Karpas-422 (cell line): ENCODE data around the gene CISD3. TPM values are rescaled to one million over a fixed set of nuclear protein-coding genes. Genes with fewer than 3 reads are reported as not detected.

Experiments used
- DNase-seq: peaks from one replicate; pipeline ENCODE4 v3.0.0-alpha.2; 2015
- H2AFZ ChIP-seq: fragments of 200-600 bp; sonication (generic); 2 replicates; pipeline ENCODE4 v1.6.1; 2014; ENCODE audit warnings: antibody characterized with exemption, low read length, mixed read lengths
- H3K27ac ChIP-seq: fragments of 200-600 bp; sonication (generic); 2 replicates; pipeline ENCODE4 v1.5.1; 2014; ENCODE audit warnings: mild to moderate bottlenecking, low read length, moderate library complexity
- H3K27me3 ChIP-seq: fragments of 200-600 bp; sonication (generic); 2 replicates; pipeline ENCODE4 v1.6.1; 2014; ENCODE audit warnings: low read length, mixed read lengths
- H3K36me3 ChIP-seq: fragments of 200-600 bp; sonication (generic); 2 replicates; pipeline ENCODE4 v1.6.1; 2014; ENCODE audit warnings: low read length, mixed read lengths; ENCODE audit not compliant: insufficient read depth
- H3K4me1 ChIP-seq: fragments of 200-600 bp; sonication (generic); 2 replicates; pipeline ENCODE4 v1.6.1; 2014; ENCODE audit warnings: mild to moderate bottlenecking, low read length, mixed read lengths
- H3K4me2 ChIP-seq: fragments of 200-600 bp; sonication (generic); 2 replicates; pipeline ENCODE4 v1.6.1; 2014; ENCODE audit warnings: low read length, low read depth, mild to moderate bottlenecking; ENCODE audit not compliant: poor library complexity, severe bottlenecking
- H3K4me3 ChIP-seq: fragments of 200-600 bp; sonication (generic); 2 replicates; pipeline ENCODE4 v1.5.1; 2014; ENCODE audit warnings: mild to moderate bottlenecking, antibody characterized with exemption, low read length, mixed read lengths
- H3K79me2 ChIP-seq: fragments of 200-600 bp; sonication (generic); 2 replicates; pipeline ENCODE4 v1.6.1; 2014; ENCODE audit warnings: mild to moderate bottlenecking, low read length, mixed read lengths
- H3K9ac ChIP-seq: fragments of 200-600 bp; sonication (generic); 2 replicates; pipeline ENCODE4 v1.6.0; 2014; ENCODE audit warnings: low read length
- H3K9me2 ChIP-seq: fragments of 200-600 bp; sonication (generic), shearing (Covaris generic); replicated peaks from 2 replicates; pipeline ENCODE4 v1.6.0; 2014; ENCODE audit warnings: mild to moderate bottlenecking, low read length, moderate library complexity; ENCODE audit not compliant: insufficient read depth
- H3K9me3 ChIP-seq: fragments of 300-700, 200-600 bp; sonication (generic); 2 replicates; pipeline ENCODE4 v1.6.1; 2014; ENCODE audit warnings: low read length, mixed read lengths
- H4K20me1 ChIP-seq: fragments of 200-600 bp; sonication (generic); 2 replicates; pipeline ENCODE4 v1.6.1; 2014; ENCODE audit warnings: mild to moderate bottlenecking, antibody characterized with exemption, low read length, low read depth; ENCODE audit not compliant: insufficient read depth
- total RNA-seq: library from RNA; depleted of rRNA; stranded (reverse); fragments of >200 nt; shearing (Covaris generic); gene quantifications from 2 replicates; pipeline ENCODE4 v1.2.3, GENCODE V29; 2014; ENCODE audit warnings: low replicate concordance; rRNA removed

The CISD3 gene, protein sequence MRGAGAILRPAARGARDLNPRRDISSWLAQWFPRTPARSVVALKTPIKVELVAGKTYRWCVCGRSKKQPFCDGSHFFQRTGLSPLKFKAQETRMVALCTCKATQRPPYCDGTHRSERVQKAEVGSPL
- total RNA-seq = 6.8 and 15.2 TPM in 2 replicates

DNA sequence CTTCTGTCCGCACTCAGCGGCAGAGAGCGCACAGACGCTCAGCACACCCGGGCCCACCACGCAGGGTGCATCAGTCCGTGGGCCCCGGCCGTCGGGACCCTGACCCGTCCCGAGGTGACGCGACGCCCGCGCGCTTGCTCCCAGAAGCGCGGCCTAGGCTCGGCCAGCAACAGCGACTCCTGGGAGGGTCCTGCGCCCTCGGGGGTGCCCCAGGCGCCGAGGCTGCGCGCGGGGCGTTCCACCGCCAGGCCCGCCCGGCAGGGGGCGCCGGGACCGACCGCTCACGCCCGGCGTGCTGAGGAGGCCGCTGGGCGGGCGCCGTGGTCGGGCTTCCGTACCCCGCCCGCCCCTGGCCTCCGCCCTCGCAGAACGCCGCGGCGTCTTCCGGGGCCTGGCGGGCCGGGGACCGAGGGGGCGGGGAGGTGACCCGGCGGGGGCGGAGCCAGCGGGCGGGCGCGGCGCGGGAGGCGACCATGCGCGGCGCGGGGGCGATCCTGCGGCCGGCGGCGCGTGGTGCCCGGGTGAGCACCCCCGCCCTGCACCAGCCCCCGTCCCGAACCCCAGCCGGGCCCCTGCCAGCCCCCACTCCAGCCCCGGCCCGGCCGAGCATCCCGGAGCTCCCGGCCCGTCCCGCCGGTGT, at the start of gene CISD3:
Gene CISD3 (plus strand): TSS at position 456 of the 640 bp plus-strand sequence. CDS start 18 bp downstream, at position 474.
- peak within 1 kb of the TSS; percentile 69 for H3K27ac ChIP-seq
- DNase-seq = peak; percentile 97
- peak within 1 kb of the TSS; percentile 82 for H3K4me2 ChIP-seq
- 0 out of 2 replicates have a peak, but pooled peaks cover 6% of the 10 kb centered on the region for H4K20me1 ChIP-seq
- H3K4me1 ChIP-seq = peaks cover 36% of the 10 kb centered on the region
- peak within 1 kb of the TSS; percentile 62; the same call in 1 of the 2 replicates for H2AFZ ChIP-seq
- peak within 1 kb of the TSS; percentile 85 for H3K9ac ChIP-seq
- H3K9me2 ChIP-seq = no peaks in the 10 kb centered on the region
- no peaks in the 10 kb centered on the region for H3K36me3 ChIP-seq
- H3K9me3 ChIP-seq = no peaks in the 10 kb centered on the region
- H3K27me3 ChIP-seq = no peaks in the 10 kb centered on the region
- H3K4me3 ChIP-seq = peak within 1 kb of the TSS; percentile 86
- peaks cover 15% of the 10 kb centered on the region for H3K79me2 ChIP-seq

DNA sequence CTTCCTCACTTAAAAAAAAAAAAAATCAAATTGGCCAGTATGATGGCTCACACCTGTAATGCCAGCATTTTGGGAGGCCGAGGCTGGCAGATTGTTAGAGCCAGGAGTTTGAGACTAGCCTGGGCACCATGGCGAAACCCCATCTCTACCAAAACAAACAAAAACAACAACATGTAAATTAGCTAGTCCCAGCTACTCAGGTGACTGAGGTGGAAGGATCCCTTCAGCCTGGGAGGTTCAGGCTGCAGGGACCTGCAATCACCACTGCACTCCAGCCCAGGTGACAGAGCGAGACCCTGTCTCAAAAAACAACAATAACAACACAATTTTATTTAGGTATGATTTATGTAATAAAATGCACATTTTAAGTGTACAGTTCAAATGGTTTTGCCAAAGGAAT, 49.0 kb upstream of the CISD3 start:
- no peaks in the 10 kb centered on the region for H3K36me3 ChIP-seq
- H3K4me1 ChIP-seq = peaks cover 5% of the 10 kb centered on the region
- H3K9me2 ChIP-seq = no peaks in the 10 kb centered on the region
- H3K27me3 ChIP-seq = no peaks in the 10 kb centered on the region
- no peaks in the 10 kb centered on the region for H4K20me1 ChIP-seq
- no peaks in the 10 kb centered on the region for H3K9me3 ChIP-seq
- no peaks in the 10 kb centered on the region for H3K79me2 ChIP-seq
- peak; percentile 33 for DNase-seq
- no peak overlapping the region for H3K4me3 ChIP-seq
- H3K9ac ChIP-seq = no peak overlapping the region
- no peak overlapping the region for H3K27ac ChIP-seq
- H2AFZ ChIP-seq = no peak overlapping the region
- no peak overlapping the region for H3K4me2 ChIP-seq

DNA sequence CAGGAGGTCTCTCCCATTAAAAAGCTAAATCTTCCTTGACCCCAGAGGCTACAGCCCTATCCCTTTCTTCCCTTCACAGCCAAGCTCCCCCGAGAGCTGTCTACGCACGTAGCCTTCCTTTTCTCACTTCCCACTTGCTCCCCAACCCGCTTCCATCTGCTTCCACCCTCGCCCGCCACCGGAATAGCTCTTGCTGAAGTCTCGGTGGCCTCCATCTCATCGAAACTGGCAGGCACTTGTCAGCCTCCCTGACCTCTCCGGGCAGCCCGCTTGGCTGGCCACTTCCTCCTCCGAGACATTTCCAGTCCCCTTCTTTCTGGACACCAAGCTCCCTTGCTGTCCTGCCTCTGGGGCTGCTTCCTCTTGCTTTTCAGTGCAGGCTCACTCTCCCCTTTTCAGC, 44.6 kb upstream of the CISD3 start:
- Histone ChIP-seq H3K4me2 (no peak overlapping the region), H4K20me1 (no peaks in the 10 kb centered on the region), H3K36me3 (no peaks in the 10 kb centered on the region), H3K9me2 (no peaks in the 10 kb centered on the region), H2AFZ (no peak overlapping the region), H3K79me2 (no peaks in the 10 kb centered on the region), H3K27me3 (no peaks in the 10 kb centered on the region), H3K9me3 (no peaks in the 10 kb centered on the region), H3K27ac (no peak overlapping the region), H3K4me1 (no peaks in the 10 kb centered on the region), H3K4me3 (no peak overlapping the region), H3K9ac (no peak overlapping the region)
- peak; percentile 32 for DNase-seq

DNA sequence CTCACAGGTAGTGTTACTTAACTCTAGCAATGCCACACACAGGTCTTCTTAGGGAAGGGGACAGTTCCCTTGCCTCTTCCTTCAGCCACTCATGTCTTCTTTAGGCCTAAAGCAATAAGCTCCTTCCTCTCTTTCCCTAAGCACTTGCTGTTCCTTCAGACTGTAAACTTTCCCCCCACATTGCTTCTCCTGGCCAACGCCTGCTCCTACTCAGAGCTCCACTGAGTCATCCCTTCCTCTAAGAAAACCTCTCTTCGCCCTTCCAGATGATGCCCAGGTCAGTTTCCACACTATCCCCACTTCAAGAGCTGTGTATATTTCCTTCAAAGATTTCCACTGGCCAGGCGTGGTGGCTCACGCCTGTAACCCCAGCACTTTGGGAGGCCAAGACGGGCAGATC, 42.9 kb upstream of the CISD3 start:
- no peak overlapping the region for H3K4me3 ChIP-seq
- no peaks in the 10 kb centered on the region for H3K9me3 ChIP-seq
- H3K4me2 ChIP-seq = no peak overlapping the region
- no peaks in the 10 kb centered on the region for H3K79me2 ChIP-seq
- no peak overlapping the region for H2AFZ ChIP-seq
- H3K9me2 ChIP-seq = no peaks in the 10 kb centered on the region
- no peak overlapping the region for H3K9ac ChIP-seq
- H3K27me3 ChIP-seq = no peaks in the 10 kb centered on the region
- DNase-seq = peak; percentile 9
- H3K27ac ChIP-seq = no peak overlapping the region
- H4K20me1 ChIP-seq = no peaks in the 10 kb centered on the region
- H3K36me3 ChIP-seq = no peaks in the 10 kb centered on the region
- no peaks in the 10 kb centered on the region for H3K4me1 ChIP-seq

- H3K9ac ChIP-seq = no peak overlapping the region
- peak; percentile 41 for DNase-seq
- no peaks in the 10 kb centered on the region for H3K9me2 ChIP-seq
- no peak overlapping the region for H3K4me3 ChIP-seq
- H3K36me3 ChIP-seq = no peaks in the 10 kb centered on the region
- no peak overlapping the region for H3K4me2 ChIP-seq
- H3K79me2 ChIP-seq = no peaks in the 10 kb centered on the region
- H3K27ac ChIP-seq = no peak overlapping the region
- H3K4me1 ChIP-seq = no peaks in the 10 kb centered on the region
- no peak overlapping the region for H2AFZ ChIP-seq
- no peaks in the 10 kb centered on the region for H3K27me3 ChIP-seq
- H3K9me3 ChIP-seq = no peaks in the 10 kb centered on the region
- H4K20me1 ChIP-seq = no peaks in the 10 kb centered on the region
Observed at GRCh38 chr17:38690386-38690785, 39.8 kb upstream of the CISD3 start.

DNA sequence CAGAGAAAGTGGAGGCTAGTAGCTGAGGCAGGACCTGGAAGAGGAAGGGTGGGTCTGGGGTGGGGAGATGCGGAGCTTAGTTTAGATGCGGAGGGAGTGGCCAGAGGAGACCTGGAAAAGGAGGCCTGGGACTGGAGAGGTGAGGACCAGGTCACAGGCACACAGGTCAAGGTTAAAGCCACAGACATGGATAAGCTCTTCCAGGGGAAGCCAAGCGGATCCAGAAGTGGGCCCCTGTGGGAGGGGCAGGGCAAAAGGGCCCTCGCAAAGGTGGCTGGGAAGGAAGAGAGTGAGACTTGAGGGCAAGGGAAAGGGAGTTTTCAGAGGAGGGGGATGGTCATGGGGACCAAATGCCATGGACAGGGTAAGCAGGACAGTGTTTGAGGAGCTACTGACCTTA, 39.0 kb upstream of the CISD3 start:
- H4K20me1 ChIP-seq = no peaks in the 10 kb centered on the region
- DNase-seq = peak; percentile 19
- H3K36me3 ChIP-seq = no peaks in the 10 kb centered on the region
- H2AFZ ChIP-seq = no peak overlapping the region
- no peak overlapping the region for H3K4me3 ChIP-seq
- no peaks in the 10 kb centered on the region for H3K9me2 ChIP-seq
- H3K27ac ChIP-seq = no peak overlapping the region
- no peaks in the 10 kb centered on the region for H3K9me3 ChIP-seq
- H3K9ac ChIP-seq = no peak overlapping the region
- no peaks in the 10 kb centered on the region for H3K79me2 ChIP-seq
- no peak overlapping the region for H3K4me2 ChIP-seq
- H3K27me3 ChIP-seq = no peaks in the 10 kb centered on the region
- no peaks in the 10 kb centered on the region for H3K4me1 ChIP-seq

DNA sequence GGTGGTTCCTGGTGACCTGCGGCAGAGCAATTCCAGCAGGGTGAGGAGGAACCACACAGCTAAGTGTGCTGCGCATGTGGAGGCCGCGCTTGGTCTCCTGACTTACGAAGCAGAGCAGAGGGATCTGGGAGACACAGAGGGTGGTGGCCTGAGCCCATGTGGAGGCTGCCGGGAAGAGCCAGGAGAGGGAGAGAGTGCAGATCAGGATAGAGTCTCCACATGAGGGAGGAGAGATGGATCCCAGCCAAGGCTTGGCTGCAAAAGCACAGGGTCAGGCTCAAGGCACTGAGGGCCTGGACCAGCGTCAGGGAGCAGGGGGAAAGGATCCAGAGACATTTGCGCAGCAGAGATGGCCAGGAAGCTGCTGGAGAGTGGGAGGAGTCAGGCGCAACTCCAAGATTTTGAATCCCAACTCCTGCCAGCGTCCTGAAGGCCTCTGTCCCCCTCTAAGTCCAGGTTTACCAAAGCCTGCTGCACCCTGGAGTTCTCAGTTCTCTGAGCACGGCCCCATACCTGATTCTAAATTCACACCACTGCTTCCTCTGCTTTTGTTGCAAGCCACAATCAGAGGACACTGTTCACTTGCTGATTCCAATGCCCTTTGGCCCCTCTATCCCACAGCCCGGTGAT, 36.3 kb upstream of the CISD3 start:
- Histone ChIP-seq H4K20me1 (no peaks in the 10 kb centered on the region), H3K4me2 (no peak overlapping the region), H3K79me2 (no peaks in the 10 kb centered on the region), H3K36me3 (no peaks in the 10 kb centered on the region), H3K4me1 (no peaks in the 10 kb centered on the region), H2AFZ (no peak overlapping the region), H3K9ac (no peak overlapping the region), H3K9me3 (no peaks in the 10 kb centered on the region), H3K27me3 (no peaks in the 10 kb centered on the region), H3K9me2 (no peaks in the 10 kb centered on the region), H3K4me3 (no peak overlapping the region), H3K27ac (no peak overlapping the region)
- DNase-seq = no peak

DNA sequence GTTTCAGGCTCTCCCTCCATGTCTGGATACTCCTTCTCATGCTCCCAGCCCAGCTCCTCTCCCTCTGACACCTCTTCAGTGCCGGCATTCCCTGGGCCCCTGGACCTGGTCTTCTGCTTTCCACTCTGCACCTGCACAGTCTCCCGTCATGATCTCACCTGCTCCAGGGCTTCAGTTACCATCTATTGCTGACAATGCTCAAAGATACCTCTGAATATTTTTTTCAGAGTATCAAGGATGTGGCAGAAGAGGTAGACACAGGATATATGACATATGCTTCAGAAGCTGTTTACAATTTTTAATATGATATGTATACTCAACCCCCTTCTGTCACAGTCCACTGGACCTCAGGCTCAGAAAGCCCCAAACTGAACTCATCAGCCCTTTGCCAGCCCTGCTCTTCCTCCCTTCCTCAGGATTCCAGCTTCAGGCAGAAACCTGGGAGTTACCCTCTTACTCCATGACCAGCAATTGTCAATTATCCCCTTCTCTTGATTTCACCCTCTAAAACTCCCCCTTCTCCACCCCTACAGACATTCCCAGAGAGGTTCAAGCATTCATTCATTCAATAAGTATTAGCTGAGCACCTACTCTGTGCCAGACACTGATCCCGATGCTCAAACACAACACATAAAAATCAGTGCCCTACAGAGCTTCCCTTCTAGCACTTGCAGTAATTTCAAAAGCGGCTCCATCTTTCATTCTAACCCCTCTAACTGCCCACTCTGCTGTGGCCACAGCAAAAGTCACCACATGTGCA, 32.9 kb upstream of the CISD3 start:
- Histone ChIP-seq H3K9me2 (no peaks in the 10 kb centered on the region), H3K36me3 (no peaks in the 10 kb centered on the region), H3K79me2 (no peaks in the 10 kb centered on the region), H2AFZ (no peak overlapping the region), H3K4me2 (no peak overlapping the region), H3K27me3 (no peaks in the 10 kb centered on the region; the same call in 1 of the 2 replicates), H3K4me3 (no peak overlapping the region), H3K4me1 (peaks cover 12% of the 10 kb centered on the region), H3K9ac (no peak overlapping the region), H3K27ac (no peak overlapping the region), H4K20me1 (no peaks in the 10 kb centered on the region), H3K9me3 (no peaks in the 10 kb centered on the region)
- DNase-seq = no peak
